NB4 (cell line): Measurements from ENCODE around the gene COPA.

Source experiments
- CTCF ChIP-seq: IDR thresholded peaks from one replicate; pipeline ENCODE4 v1.5.1; 2012; ENCODE audit warnings: low read depth, low read length
- POLR2A ChIP-seq: IDR thresholded peaks from 2 replicates; pipeline ENCODE4 v1.6.1; 2011; ENCODE audit warnings: mild to moderate bottlenecking; ENCODE audit not compliant: insufficient read length; ENCODE audit errors: extremely low read depth

- TF ChIP-seq CTCF (no peak), POLR2A (no peak)
Observed at GRCh38 chr1:160371756-160372155, 28.7 kb upstream of the COPA start.
